Astrocyte (in vitro differentiated cells and primary cell): ENCODE results near the gene DOCK3. TPM values are rescaled to one million over a fixed set of nuclear protein-coding genes. Genes with fewer than 3 reads are reported as not detected.
"Not testable (repeated sequence)": the region's sequence is repeated elsewhere in the genome, so short reads cannot be mapped to it uniquely, and the experiment has no call there.

Experiments used
- DNase-seq: peaks from one replicate; pipeline ENCODE4 v3.0.0-alpha.2; 2010; ENCODE audit warnings: low read depth
- FAIRE-seq: peaks from 2 replicates; lab custom pipeline; 2011; peaks lifted over from hg19 to GRCh38; lab: Jason Lieb, UNC
- H2AFZ ChIP-seq: 2 replicates; pipeline ENCODE4 v1.6.0; 2012; ENCODE audit warnings: low read depth, low read length, inconsistent platforms
- H3K27ac ChIP-seq: 2 replicates; pipeline ENCODE4 v1.5.1; 2011; ENCODE audit warnings: low read depth, low read length, inconsistent platforms
- H3K27me3 ChIP-seq: 2 replicates; pipeline ENCODE4 v1.6.0; 2011; ENCODE audit warnings: low read length, inconsistent platforms; ENCODE audit not compliant: insufficient read depth
- H3K36me3 ChIP-seq: 2 replicates; pipeline ENCODE4 v1.5.1; 2011; ENCODE audit warnings: low read length, inconsistent platforms; ENCODE audit not compliant: insufficient read depth
- H3K4me1 ChIP-seq: 2 replicates; pipeline ENCODE4 v1.5.1; 2011; ENCODE audit warnings: low read length, inconsistent platforms; ENCODE audit not compliant: insufficient read depth
- H3K4me2 ChIP-seq: 2 replicates; pipeline ENCODE4 v1.6.0; 2012; ENCODE audit warnings: low read length, inconsistent platforms
- H3K4me3 ChIP-seq: 2 replicates; pipeline ENCODE4 v1.5.1; 2011; ENCODE audit warnings: low read depth, mild to moderate bottlenecking, low read length, inconsistent platforms; ENCODE audit not compliant: insufficient read depth
- H3K79me2 ChIP-seq: 2 replicates; pipeline ENCODE4 v1.6.0; 2012; ENCODE audit warnings: mild to moderate bottlenecking, low read length, inconsistent platforms; ENCODE audit not compliant: insufficient read depth
- H3K9ac ChIP-seq: 2 replicates; pipeline ENCODE4 v1.6.0; 2012; ENCODE audit warnings: mild to moderate bottlenecking, low read length, inconsistent platforms
- H3K9me3 ChIP-seq: 2 replicates; pipeline ENCODE4 v1.5.1; 2012; ENCODE audit warnings: low read depth, mild to moderate bottlenecking, low read length, inconsistent platforms; ENCODE audit not compliant: insufficient read depth
- H4K20me1 ChIP-seq: 2 replicates; pipeline ENCODE4 v1.6.0; 2012; ENCODE audit warnings: low read length, inconsistent platforms; ENCODE audit not compliant: insufficient read depth
- H3K27ac Mint-ChIP-seq: one replicate; pipeline ENCODE4 v1.8.0; 2021; ENCODE audit warnings: mild to moderate bottlenecking, mixed read lengths; ENCODE audit not compliant: unreplicated experiment
- H3K27me3 Mint-ChIP-seq: one replicate; pipeline ENCODE4 v1.8.0; 2021; ENCODE audit warnings: low read depth, mixed read lengths; ENCODE audit not compliant: unreplicated experiment
- H3K36me3 Mint-ChIP-seq: one replicate; pipeline ENCODE4 v1.8.0; 2021; ENCODE audit warnings: low read depth, mixed read lengths; ENCODE audit not compliant: unreplicated experiment
- H3K4me1 Mint-ChIP-seq: one replicate; pipeline ENCODE4 v1.8.0; 2021; ENCODE audit warnings: low read depth, mixed read lengths; ENCODE audit not compliant: unreplicated experiment
- H3K4me3 Mint-ChIP-seq: one replicate; pipeline ENCODE4 v1.8.0; 2021; ENCODE audit warnings: mild to moderate bottlenecking, moderate library complexity, mixed read lengths; ENCODE audit not compliant: unreplicated experiment
- H3K9me3 Mint-ChIP-seq: one replicate; pipeline ENCODE4 v1.8.0; 2021; ENCODE audit warnings: mild to moderate bottlenecking, mixed read lengths; ENCODE audit not compliant: unreplicated experiment
- EZH2 ChIP-seq: IDR thresholded peaks from 2 replicates; pipeline ENCODE4 v1.6.1; 2012; ENCODE audit warnings: mild to moderate bottlenecking, low read length, inconsistent platforms; ENCODE audit not compliant: insufficient read depth
- total RNA-seq: library from RNA; stranded (reverse); gene quantifications from 2 replicates; pipeline ENCODE4 v1.2.1, GENCODE V29; 2021
- TF ChIP-seq, protein P1 (sequence below): IDR thresholded peaks from 2 replicates; pipeline ENCODE4 v1.5.1; 2011; ENCODE audit warnings: low read depth, mild to moderate bottlenecking, inconsistent platforms, low read length, moderate library complexity; ENCODE audit not compliant: insufficient read depth

Gene DOCK3
- total RNA-seq, 1 donor from 2014 or later: 3.3 TPM

DNA sequence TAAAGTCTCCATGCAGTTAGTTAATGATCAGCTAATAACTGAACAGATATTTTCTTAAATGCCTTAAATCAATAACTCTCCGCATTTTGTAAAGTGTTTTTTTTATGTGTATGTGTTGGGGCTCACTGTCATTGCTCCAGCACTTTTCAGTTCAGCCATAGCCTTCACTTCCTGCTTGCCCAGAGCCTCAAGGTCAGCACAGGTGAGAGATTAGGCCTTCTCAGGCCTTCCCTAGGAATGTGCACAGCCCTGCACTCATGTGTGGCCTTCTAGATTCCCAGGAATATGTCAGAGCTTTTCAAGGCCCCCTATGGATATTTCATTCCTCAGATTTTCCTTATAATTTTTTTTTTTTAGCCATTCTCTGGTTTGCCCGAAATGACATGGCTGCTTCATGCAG is 632.7 kb downstream of the DOCK3 start:
- Mint-ChIP-seq H3K4me1 (no peaks in the 10 kb centered on the region), H3K36me3 (peaks cover 4% of the 10 kb centered on the region), H3K27ac (no peak overlapping the region), H3K9me3 (peaks cover 5% of the 10 kb centered on the region), H3K4me3 (no peak overlapping the region), H3K27me3 (no peaks in the 10 kb centered on the region)
- Histone ChIP-seq H2AFZ (no peak overlapping the region), H3K4me1 (no peaks in the 10 kb centered on the region), H3K79me2 (no peaks in the 10 kb centered on the region), H3K9me3 (no peaks in the 10 kb centered on the region), H3K9ac (no peak overlapping the region), H3K27ac (no peak overlapping the region), H3K4me3 (no peak overlapping the region), H4K20me1 (no peaks in the 10 kb centered on the region), H3K36me3 (no peaks in the 10 kb centered on the region), H3K27me3 (no peaks in the 10 kb centered on the region), H3K4me2 (no peak overlapping the region)
- no peak for FAIRE-seq
- DNase-seq: no peak
- no peak for TF ChIP-seq EZH2
- TF ChIP-seq, protein P1, sequence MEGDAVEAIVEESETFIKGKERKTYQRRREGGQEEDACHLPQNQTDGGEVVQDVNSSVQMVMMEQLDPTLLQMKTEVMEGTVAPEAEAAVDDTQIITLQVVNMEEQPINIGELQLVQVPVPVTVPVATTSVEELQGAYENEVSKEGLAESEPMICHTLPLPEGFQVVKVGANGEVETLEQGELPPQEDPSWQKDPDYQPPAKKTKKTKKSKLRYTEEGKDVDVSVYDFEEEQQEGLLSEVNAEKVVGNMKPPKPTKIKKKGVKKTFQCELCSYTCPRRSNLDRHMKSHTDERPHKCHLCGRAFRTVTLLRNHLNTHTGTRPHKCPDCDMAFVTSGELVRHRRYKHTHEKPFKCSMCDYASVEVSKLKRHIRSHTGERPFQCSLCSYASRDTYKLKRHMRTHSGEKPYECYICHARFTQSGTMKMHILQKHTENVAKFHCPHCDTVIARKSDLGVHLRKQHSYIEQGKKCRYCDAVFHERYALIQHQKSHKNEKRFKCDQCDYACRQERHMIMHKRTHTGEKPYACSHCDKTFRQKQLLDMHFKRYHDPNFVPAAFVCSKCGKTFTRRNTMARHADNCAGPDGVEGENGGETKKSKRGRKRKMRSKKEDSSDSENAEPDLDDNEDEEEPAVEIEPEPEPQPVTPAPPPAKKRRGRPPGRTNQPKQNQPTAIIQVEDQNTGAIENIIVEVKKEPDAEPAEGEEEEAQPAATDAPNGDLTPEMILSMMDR: no peak

DNA sequence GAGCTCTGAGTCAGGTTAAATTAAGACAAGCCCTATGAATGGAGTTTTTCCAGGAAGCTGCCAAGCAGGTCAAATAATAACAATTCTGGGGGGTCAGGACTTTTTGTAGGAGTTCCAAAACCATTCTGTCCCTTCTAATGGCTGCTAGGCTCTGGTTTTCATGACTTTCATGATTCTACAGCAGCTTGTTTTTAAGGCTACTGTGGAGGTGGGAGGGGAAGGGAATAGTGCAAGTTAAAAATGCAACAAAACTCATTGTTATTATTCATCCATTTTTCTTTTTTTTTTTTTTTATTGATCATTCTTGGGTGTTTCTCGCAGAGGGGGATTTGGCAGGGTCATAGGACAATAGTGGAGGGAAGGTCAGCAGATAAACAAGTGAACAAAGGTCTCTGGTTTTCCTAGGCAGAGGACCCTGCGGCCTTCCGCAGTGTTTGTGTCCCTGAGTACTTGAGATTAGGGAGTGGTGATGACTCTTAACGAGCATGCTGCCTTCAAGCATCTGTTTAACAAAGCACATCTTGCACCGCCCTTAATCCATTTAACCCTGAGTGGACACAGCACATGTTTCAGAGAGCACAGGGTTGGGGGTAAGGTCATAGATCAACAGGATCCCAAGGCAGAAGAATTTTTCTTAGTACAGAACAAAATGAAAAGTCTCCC is 633.3 kb downstream of the DOCK3 start:
- not testable (repeated sequence) for H3K36me3 Mint-ChIP-seq, FAIRE-seq, H3K4me1 ChIP-seq, H3K4me3 ChIP-seq, H3K4me1 Mint-ChIP-seq, H3K27ac ChIP-seq, H3K27me3 Mint-ChIP-seq, H3K4me2 ChIP-seq, H3K9me3 Mint-ChIP-seq, H3K79me2 ChIP-seq, H3K27me3 ChIP-seq, H4K20me1 ChIP-seq, DNase-seq, H3K4me3 Mint-ChIP-seq, H3K9ac ChIP-seq, H2AFZ ChIP-seq, H3K9me3 ChIP-seq, H3K36me3 ChIP-seq, H3K27ac Mint-ChIP-seq

DNA sequence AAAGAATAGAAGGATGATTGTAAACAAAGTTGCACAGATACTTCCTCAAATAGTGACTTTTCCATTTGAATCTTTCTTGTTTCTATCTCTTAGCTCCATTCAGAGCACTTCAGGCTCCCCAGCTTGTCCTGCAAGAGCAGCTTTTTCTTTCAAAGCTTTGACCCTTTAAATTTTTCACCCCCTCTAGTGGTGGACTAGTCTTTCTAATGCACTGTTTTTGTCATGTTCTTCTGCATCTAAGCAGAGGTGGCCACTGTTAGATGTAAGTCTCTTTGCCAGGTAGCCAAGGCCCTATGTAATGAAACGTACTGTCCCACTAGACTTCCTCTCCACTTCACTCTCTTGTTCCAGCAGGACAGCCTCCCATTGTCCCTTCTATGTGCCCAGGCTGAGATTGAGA is 636.3 kb downstream of the DOCK3 start:
- no peaks in the 10 kb centered on the region for H3K4me1 Mint-ChIP-seq
- no peak for FAIRE-seq
- peak; percentile 3 for DNase-seq

More for the DNA sequence above, 636.3 kb downstream of the DOCK3 start:
- H3K4me3 Mint-ChIP-seq: no peak overlapping the region
- no peaks in the 10 kb centered on the region for H3K27me3 Mint-ChIP-seq
- Histone ChIP-seq H3K9me3 (no peaks in the 10 kb centered on the region), H3K4me3 (no peak overlapping the region), H3K27ac (no peak overlapping the region), H3K4me2 (no peak overlapping the region), H3K27me3 (no peaks in the 10 kb centered on the region), H3K36me3 (no peaks in the 10 kb centered on the region), H3K9ac (no peak overlapping the region), H3K79me2 (no peaks in the 10 kb centered on the region), H3K4me1 (no peaks in the 10 kb centered on the region), H4K20me1 (no peaks in the 10 kb centered on the region), H2AFZ (no peak overlapping the region)
- peaks cover 1% of the 10 kb centered on the region for H3K9me3 Mint-ChIP-seq
- H3K36me3 Mint-ChIP-seq: peaks cover 10% of the 10 kb centered on the region
- TF ChIP-seq EZH2: no peak
- TF ChIP-seq, protein P1: peak; percentile 49
- no peak overlapping the region for H3K27ac Mint-ChIP-seq
